Endothelial cell of umbilical vein (primary cell): ENCODE measurements around the gene ZFP1. TPM values are rescaled to one million over a fixed set of nuclear protein-coding genes. Genes with fewer than 3 reads are reported as not detected.

Source experiments
- BruUV-seq: library from RNA; stranded (reverse); fragments of 400-500 nt; replicated peaks from 2 replicates; lab custom pipeline; 2021; lab: Mats Ljungman, UMichigan
- CTCF ChIA-PET: fragments of 300-600, 350-600 bp; sonication (Branson Sonifier 250); formaldehyde crosslinking; loops from one replicate; lab custom pipeline; 2021; ENCODE audit warnings: antibody characterized with exemption, inconsistent platforms; lab: Charles Lee
- POLR2A ChIA-PET: fragments of 300-600, 350-600 bp; sonication (Branson Sonifier 250); formaldehyde crosslinking; loops from one replicate; lab custom pipeline; 2021; ENCODE audit warnings: antibody characterized with exemption, inconsistent platforms; lab: Charles Lee
- DNase-seq: peaks from one replicate; pipeline ENCODE4 v3.0.0-alpha.2; 2011; ENCODE audit warnings: low read depth, low spot score
- FAIRE-seq: peaks from 2 replicates; lab custom pipeline; 2011; peaks lifted over from hg19 to GRCh38; lab: Jason Lieb, UNC
- H2AFZ ChIP-seq: 2 replicates; pipeline ENCODE4 v1.6.0; 2012; ENCODE audit warnings: low read depth, low read length, control low read depth, inconsistent platforms
- H3K27ac ChIP-seq: 2 replicates; pipeline ENCODE4 v1.5.1; 2011; ENCODE audit warnings: low read depth, mild to moderate bottlenecking, control low read depth, low read length, moderate library complexity; ENCODE audit not compliant: insufficient read depth
- H3K27me3 ChIP-seq, 2 experiments: 2 replicates each; pipeline versions ENCODE4 v1.6.0 to v1.6.1; 2011; ENCODE audit warnings: low read length in 2 of 2, mixed read lengths in 1 of 2; ENCODE audit not compliant: control insufficient read depth in 2 of 2, insufficient read depth in 2 of 2
- H3K36me3 ChIP-seq, 2 experiments: 2 replicates in 1 of 2; 3 replicates in 1 of 2; pipeline ENCODE4 v1.5.1; 2011; ENCODE audit warnings: low read length in 2 of 2, mild to moderate bottlenecking in 1 of 2, moderate library complexity in 1 of 2; ENCODE audit not compliant: control insufficient read depth in 2 of 2, insufficient read depth in 2 of 2; ENCODE audit errors: extremely low read depth in 1 of 2
- H3K4me1 ChIP-seq: 3 replicates; pipeline ENCODE4 v1.5.1; 2011; ENCODE audit warnings: mild to moderate bottlenecking, low read length; ENCODE audit not compliant: control insufficient read depth, insufficient read depth; ENCODE audit errors: extremely low read depth
- H3K4me2 ChIP-seq: 2 replicates; pipeline ENCODE4 v1.6.1; 2011; ENCODE audit warnings: low read length, control low read depth, mixed read lengths; ENCODE audit not compliant: insufficient read depth
- H3K4me3 ChIP-seq, 3 experiments: fragments of 200-600 bp in 1 of 3; sonication (generic), shearing (Covaris generic) in 1 of 3; replicated peaks in 1 of 3; 2 replicates each; pipeline ENCODE4 v1.5.1; 2011 to 2016; ENCODE audit warnings: control low read depth in 3 of 3, low read length in 3 of 3, mild to moderate bottlenecking in 2 of 3, inconsistent platforms in 1 of 3, low read depth in 1 of 3, moderate library complexity in 1 of 3; ENCODE audit not compliant: insufficient read depth in 1 of 3
- H3K79me2 ChIP-seq: 2 replicates; pipeline ENCODE4 v1.6.0; 2012; ENCODE audit warnings: low read length, inconsistent platforms; ENCODE audit not compliant: control insufficient read depth, insufficient read depth
- H3K9ac ChIP-seq: replicated peaks from 2 replicates; pipeline ENCODE3; 2011; ENCODE audit warnings: low read length, control low read depth; ENCODE audit not compliant: insufficient read depth; ENCODE audit errors: extremely low read depth
- H3K9me1 ChIP-seq: replicated peaks from 3 replicates; pipeline ENCODE4 v1.6.0; 2011; ENCODE audit warnings: mild to moderate bottlenecking, low read length; ENCODE audit not compliant: control insufficient read depth, insufficient read depth; ENCODE audit errors: extremely low read depth
- H3K9me3 ChIP-seq: replicated peaks from 2 replicates; pipeline ENCODE4 v1.5.1; 2012; ENCODE audit warnings: low read length, inconsistent platforms; ENCODE audit not compliant: control insufficient read depth, insufficient read depth
- H4K20me1 ChIP-seq: replicated peaks from 2 replicates; pipeline ENCODE3; 2011; ENCODE audit warnings: mild to moderate bottlenecking, low read length; ENCODE audit not compliant: control insufficient read depth, insufficient read depth; ENCODE audit errors: extremely low read depth
- EZH2 ChIP-seq: IDR thresholded peaks from 2 replicates; pipeline ENCODE4 v1.6.1; 2012; ENCODE audit warnings: borderline replicate concordance, low read depth, mild to moderate bottlenecking, moderate library complexity, low read length, inconsistent platforms; ENCODE audit not compliant: severe bottlenecking
- FOS ChIP-seq: IDR thresholded peaks from 2 replicates; pipeline ENCODE4 v1.6.1; 2011; ENCODE audit warnings: mild to moderate bottlenecking, low read length, moderate library complexity, borderline replicate concordance; ENCODE audit not compliant: insufficient read depth
- GATA2 ChIP-seq: IDR thresholded peaks from 2 replicates; pipeline ENCODE4 v1.7.0; 2011; ENCODE audit warnings: low read depth, mild to moderate bottlenecking, moderate library complexity, mixed read lengths, low read length; ENCODE audit not compliant: insufficient read length, insufficient read depth
- MAX ChIP-seq: IDR thresholded peaks from 2 replicates; pipeline ENCODE4 v1.6.1; 2011; ENCODE audit not compliant: insufficient read depth, insufficient read length
- MYC ChIP-seq: IDR thresholded peaks from one replicate; pipeline ENCODE4 v1.6.1; 2011; ENCODE audit warnings: mild to moderate bottlenecking, low read depth, low read length
- POLR2A ChIP-seq: IDR thresholded peaks from 2 replicates; pipeline ENCODE4 v1.6.1; 2012; ENCODE audit warnings: low read depth, mild to moderate bottlenecking, control low read depth, low read length
- POLR2AphosphoS5 ChIP-seq: IDR thresholded peaks from 2 replicates; pipeline ENCODE4 v1.6.1; 2012; ENCODE audit warnings: low read depth, mild to moderate bottlenecking, control low read depth, low read length, moderate library complexity; ENCODE audit not compliant: insufficient read depth
- dilution Hi-C: fragments of 300-500 bp; cut with MboI; formaldehyde crosslinking; loops from one replicate; pipeline ENCODE4 v1.15.0; 2019; ENCODE audit warnings: low sequenced_read_pairs; ENCODE audit not compliant: extremely low pct_ligation_motif_present
- intact Hi-C: fragments of 100-400 bp; cut with micrococcal nuclease; formaldehyde crosslinking; loops from one replicate; pipeline ENCODE4 v1.10.0; 2022
- polyA plus RNA-seq, 4 experiments: library from polyadenylated mRNA; depleted of rRNA in 3 of 4; stranded (reverse) in 3 of 4; unstranded in 1 of 4; fragments of >200 nt; gene quantifications; 2 replicates each; pipeline versions ENCODE4 v1.2.1 to v1.2.3, GENCODE V29; 2011 to 2012; ENCODE audit warnings: missing spikeins in 1 of 4
- total RNA-seq: library from RNA; stranded (reverse); gene quantifications from 2 replicates; pipeline ENCODE4 v1.2.3, GENCODE V29; 2021
- TF ChIP-seq, protein P1 (sequence below), 2 donors: IDR thresholded peaks; 1 replicate in 1 of 2; 2 replicates in 1 of 2; pipeline ENCODE4 v1.5.1; 2011; ENCODE audit warnings: low read length in 2 of 2, mild to moderate bottlenecking in 2 of 2, moderate library complexity in 2 of 2, control low read depth in 1 of 2, inconsistent platforms in 1 of 2, low read depth in 1 of 2; ENCODE audit not compliant: insufficient read depth in 1 of 2; ENCODE audit errors: extremely low read depth in 1 of 2

The ZFP1 gene
- total and polyA plus RNA-seq, 2 donors (not counting 3 experiments of a cell fraction or from before 2014, with no cell fraction given) = 2.8 to 9.8 TPM

DNA sequence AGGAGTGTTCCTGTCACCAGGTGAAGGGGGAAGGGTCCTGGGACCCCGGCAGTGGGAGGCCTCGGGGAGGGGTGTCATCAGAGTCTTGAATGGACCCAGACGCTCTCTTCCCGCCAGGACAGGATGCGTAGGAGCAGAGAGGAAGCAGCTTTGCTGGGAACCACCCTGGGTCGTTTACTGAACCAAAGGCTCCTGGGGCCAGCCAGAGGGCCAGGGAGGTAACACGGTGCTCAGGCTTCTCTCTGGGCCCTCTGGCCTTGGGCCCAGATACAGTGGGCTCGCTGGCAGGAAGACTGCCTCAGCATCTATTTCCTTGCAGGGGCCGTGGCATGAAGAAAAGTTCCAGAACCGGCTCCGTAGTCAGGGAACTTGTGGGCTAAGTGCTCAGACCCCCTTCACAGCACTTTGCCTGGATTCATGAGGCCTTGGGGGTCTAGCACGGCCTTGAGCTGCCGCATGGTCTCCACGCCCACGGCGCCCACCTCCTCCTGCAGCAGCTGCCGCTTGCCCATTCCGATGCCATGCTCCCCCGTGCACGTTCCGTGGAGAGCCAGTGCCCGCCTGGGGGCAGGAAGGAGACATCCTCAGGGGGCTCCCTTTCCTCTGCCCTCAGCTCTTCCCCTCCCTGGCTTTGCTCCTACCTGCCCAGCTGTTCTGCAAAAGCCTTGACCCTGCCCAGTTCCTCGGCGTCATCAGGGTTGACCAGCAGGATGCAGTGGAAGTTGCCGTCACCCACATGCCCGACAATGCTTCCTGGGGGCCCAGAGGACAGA lies 36.2 kb upstream of the ZFP1 start:
- Histone ChIP-seq H3K4me1 (peaks cover 12% of the 10 kb centered on the region), H3K9me1 (no peaks in the 10 kb centered on the region), H3K36me3 (no peaks in the 10 kb centered on the region), H4K20me1 (no peaks in the 10 kb centered on the region), H3K4me2 (no peak overlapping the region), H3K27me3 (no peaks in the 10 kb centered on the region), H3K9ac (no peak overlapping the region), H3K27ac (no peak overlapping the region), H3K9me3 (no peaks in the 10 kb centered on the region), H3K79me2 (no peaks in the 10 kb centered on the region), H2AFZ (no peak overlapping the region), H3K4me3 (no peak overlapping the region)
- TF ChIP-seq GATA2 (no peak), POLR2A (no peak), MYC (no peak), FOS (no peak), EZH2 (peak; percentile 40), POLR2AphosphoS5 (peak; percentile 45), MAX (no peak)
- TF ChIP-seq, protein P1, sequence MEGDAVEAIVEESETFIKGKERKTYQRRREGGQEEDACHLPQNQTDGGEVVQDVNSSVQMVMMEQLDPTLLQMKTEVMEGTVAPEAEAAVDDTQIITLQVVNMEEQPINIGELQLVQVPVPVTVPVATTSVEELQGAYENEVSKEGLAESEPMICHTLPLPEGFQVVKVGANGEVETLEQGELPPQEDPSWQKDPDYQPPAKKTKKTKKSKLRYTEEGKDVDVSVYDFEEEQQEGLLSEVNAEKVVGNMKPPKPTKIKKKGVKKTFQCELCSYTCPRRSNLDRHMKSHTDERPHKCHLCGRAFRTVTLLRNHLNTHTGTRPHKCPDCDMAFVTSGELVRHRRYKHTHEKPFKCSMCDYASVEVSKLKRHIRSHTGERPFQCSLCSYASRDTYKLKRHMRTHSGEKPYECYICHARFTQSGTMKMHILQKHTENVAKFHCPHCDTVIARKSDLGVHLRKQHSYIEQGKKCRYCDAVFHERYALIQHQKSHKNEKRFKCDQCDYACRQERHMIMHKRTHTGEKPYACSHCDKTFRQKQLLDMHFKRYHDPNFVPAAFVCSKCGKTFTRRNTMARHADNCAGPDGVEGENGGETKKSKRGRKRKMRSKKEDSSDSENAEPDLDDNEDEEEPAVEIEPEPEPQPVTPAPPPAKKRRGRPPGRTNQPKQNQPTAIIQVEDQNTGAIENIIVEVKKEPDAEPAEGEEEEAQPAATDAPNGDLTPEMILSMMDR (IDR thresholded peaks at IDR 0.05; ENCODE audit: extremely low read depth in 1 of 2, insufficient read depth in 1 of 2, low read depth in 1 of 2, low read length in 2 of 2) = no peak
- POLR2A ChIA-PET = interaction anchor here (1.2 kb wide), 1 partner anchor 127 kb away, joined by 4 read pairs; the partner anchor contains the start of gene WDR59
- dilution Hi-C loops (no loop called here), intact Hi-C loops (loop anchor here (1.0 to 2.0 kb wide), 6 partner anchors 25 to 403 kb away; no protein-coding TSS in a partner anchor)
- DNase-seq (peak; percentile 41), FAIRE-seq (no peak)
- no TSS peak for BruUV-seq
- CTCF ChIA-PET = interaction anchor here (0.6 to 7.2 kb wide), 29 partner anchors 18 to 299 kb away, joined by 3 to 317 read pairs (median 6); partner anchors contain the start of genes WDR59 and ZNRF1
